Naive thymus-derived CD4-positive, alpha-beta T cell (primary cell): ENCODE data around the gene SLC17A8. TPM values are rescaled to one million over a fixed set of nuclear protein-coding genes. Genes with fewer than 3 reads are reported as not detected.

Source experiments
- ATAC-seq: fragments of 150-1000 bp; cut with Tn5 transposase; 2 replicates; pipeline ENCODE4 v1.10.0; 2021; ENCODE audit warnings: mild to moderate bottlenecking, moderate library complexity
- CTCF ChIA-PET: fragments of 350-600 bp; sonication (Branson Sonifier 250); formaldehyde crosslinking; loops from one replicate; lab custom pipeline; 2021; ENCODE audit warnings: antibody characterized with exemption; lab: Charles Lee
- POLR2A ChIA-PET: fragments of 350-600 bp; sonication (Branson Sonifier 250); formaldehyde crosslinking; loops from one replicate; lab custom pipeline; 2021; ENCODE audit warnings: antibody characterized with exemption, inconsistent platforms; lab: Charles Lee
- DNase-seq, 9 donors: peaks; one replicate each; pipeline versions ENCODE4 v3.0.0 to v3.0.0-alpha.2; 2020 to 2022; ENCODE audit warnings: mixed read lengths in 1 of 9
- H3K27ac ChIP-seq: one replicate; pipeline ENCODE4 v1.7.0; 2013; ENCODE audit warnings: mild to moderate bottlenecking, low read depth, low read length, moderate library complexity
- H3K27me3 ChIP-seq, 2 donors: one replicate each; pipeline ENCODE4 v1.7.0; 2013; ENCODE audit warnings: low read length in 2 of 2, mild to moderate bottlenecking in 2 of 2, moderate library complexity in 2 of 2; ENCODE audit not compliant: control insufficient read depth in 2 of 2, insufficient read depth in 2 of 2
- H3K36me3 ChIP-seq, 3 experiments: 1 replicate in 2 of 3; 2 replicates in 1 of 3; pipeline ENCODE4 v1.7.0; 2013; ENCODE audit warnings: low read length in 3 of 3, mild to moderate bottlenecking in 3 of 3, moderate library complexity in 1 of 3; ENCODE audit not compliant: insufficient read depth in 3 of 3, control insufficient read depth in 2 of 3
- H3K4me1 ChIP-seq, 2 donors: one replicate each; pipeline ENCODE4 v1.7.0; 2013; ENCODE audit warnings: low read length in 2 of 2, mild to moderate bottlenecking in 2 of 2, moderate library complexity in 1 of 2; ENCODE audit not compliant: control insufficient read depth in 2 of 2, insufficient read depth in 2 of 2
- H3K4me3 ChIP-seq: 2 replicates; pipeline ENCODE4 v1.7.0; 2013; ENCODE audit warnings: mild to moderate bottlenecking, low read length
- H3K9me3 ChIP-seq, 3 experiments: 1 replicate in 2 of 3; 2 replicates in 1 of 3; pipeline ENCODE4 v1.7.0; 2013; ENCODE audit warnings: low read length in 3 of 3; ENCODE audit not compliant: control insufficient read depth in 2 of 3
- H3K27ac Mint-ChIP-seq, 9 donors: one replicate each; pipeline ENCODE4 v1.8.0; 2020 to 2022; ENCODE audit warnings: mixed read lengths in 9 of 9, mild to moderate bottlenecking in 8 of 9, moderate library complexity in 5 of 9, inconsistent platforms in 2 of 9
- H3K27me3 Mint-ChIP-seq, 5 donors: one replicate each; pipeline ENCODE4 v1.8.0; 2021 to 2022; ENCODE audit warnings: mixed read lengths in 5 of 5, mild to moderate bottlenecking in 1 of 5
- H3K36me3 Mint-ChIP-seq, 5 donors: one replicate each; pipeline ENCODE4 v1.8.0; 2020 to 2022; ENCODE audit warnings: mixed read lengths in 5 of 5, mild to moderate bottlenecking in 3 of 5, inconsistent platforms in 1 of 5
- H3K4me1 Mint-ChIP-seq, 7 donors: one replicate each; pipeline ENCODE4 v1.8.0; 2020 to 2022; ENCODE audit warnings: mixed read lengths in 7 of 7, mild to moderate bottlenecking in 3 of 7, inconsistent platforms in 1 of 7
- H3K4me3 Mint-ChIP-seq, 10 donors: one replicate each; pipeline ENCODE4 v1.8.0; 2020 to 2022; ENCODE audit warnings: mild to moderate bottlenecking in 10 of 10, mixed read lengths in 10 of 10, moderate library complexity in 6 of 10, inconsistent platforms in 2 of 10
- H3K9me3 Mint-ChIP-seq, 11 donors: one replicate each; pipeline ENCODE4 v1.8.0; 2020 to 2022; ENCODE audit warnings: mixed read lengths in 11 of 11, mild to moderate bottlenecking in 4 of 11, inconsistent platforms in 1 of 11, moderate library complexity in 1 of 11
- intact Hi-C, 2 donors: fragments of 100-400 bp; cut with micrococcal nuclease; formaldehyde crosslinking; loops; one replicate each; pipeline ENCODE4 v1.15.1; 2023
- polyA plus RNA-seq, 2 donors: library from polyadenylated mRNA; unstranded; fragments of 300-500 nt; fragmentation: Illumina TruSeq; gene quantifications; one replicate each; pipeline ENCODE4 v1.2.3, GENCODE V29; 2021
- total RNA-seq, 6 experiments: library from RNA in 5 of 6; stranded (reverse) in 5 of 6; gene quantifications; 1 replicate in 5 of 6; 2 replicates in 1 of 6; pipeline ENCODE4 v1.2.3 and lab custom pipeline; 2021 to 2026

SLC17A8 gene
- total and polyA plus RNA-seq, 7 experiments from 2014 or later, result not detected

GRCh38 chr12:100401660-100402059 is 44.8 kb downstream of the SLC17A8 start:
- intact Hi-C loops, result loop anchor here (10.0 kb wide), 2 partner anchors 167 to 247 kb away; no protein-coding TSS in a partner anchor
- H3K27ac Mint-ChIP-seq, result no peak overlapping the region
- peaks cover 0 to 9% (median 4%) of the 10 kb centered on the region in 5 donors for H3K27me3 Mint-ChIP-seq
- no peaks in the 10 kb centered on the region for H3K4me1 Mint-ChIP-seq
- Histone ChIP-seq H3K9me3 (no peaks in the 10 kb centered on the region), H3K36me3 (no peaks in the 10 kb centered on the region), H3K4me3 (no peak overlapping the region), H3K27ac (no peak overlapping the region), H3K4me1 (no peaks in the 10 kb centered on the region), H3K27me3 (no peaks in the 10 kb centered on the region)
- H3K4me3 Mint-ChIP-seq, result no peak overlapping the region
- ATAC-seq, result no peak
- DNase-seq, result no peak
- no peaks in the 10 kb centered on the region for H3K36me3 Mint-ChIP-seq
- CTCF ChIA-PET, result no interaction called here
- H3K9me3 Mint-ChIP-seq, result no peaks in the 10 kb centered on the region
- POLR2A ChIA-PET, result no interaction called here

GRCh38 chr12:100402763-100403162 is 45.9 kb downstream of the SLC17A8 start:
- Mint-ChIP-seq H3K27me3 (peaks cover 0 to 7% (median 4%) of the 10 kb centered on the region in 5 donors), H3K4me1 (no peaks in the 10 kb centered on the region), H3K9me3 (no peaks in the 10 kb centered on the region), H3K36me3 (no peaks in the 10 kb centered on the region), H3K27ac (no peak overlapping the region), H3K4me3 (no peak overlapping the region)
- no peak overlapping the region for H3K4me3 ChIP-seq
- no peak for ATAC-seq
- intact Hi-C loops, result loop anchor here (10.0 kb wide), 2 partner anchors 168 to 248 kb away; no protein-coding TSS in a partner anchor
- no peaks in the 10 kb centered on the region for H3K27me3 ChIP-seq
- H3K4me1 ChIP-seq, result no peaks in the 10 kb centered on the region
- ChIA-PET POLR2A (no interaction called here), CTCF (no interaction called here)
- no peak overlapping the region for H3K27ac ChIP-seq
- no peaks in the 10 kb centered on the region for H3K36me3 ChIP-seq
- no peak for DNase-seq
- H3K9me3 ChIP-seq, result no peaks in the 10 kb centered on the region

- H3K4me1 ChIP-seq, result no peaks in the 10 kb centered on the region
- Mint-ChIP-seq H3K27ac (no peak overlapping the region), H3K27me3 (peaks cover 0 to 7% (median 4%) of the 10 kb centered on the region in 5 donors), H3K9me3 (no peaks in the 10 kb centered on the region), H3K4me1 (no peaks in the 10 kb centered on the region), H3K36me3 (no peaks in the 10 kb centered on the region), H3K4me3 (no peak overlapping the region)
- ATAC-seq, result no peak
- POLR2A ChIA-PET, result interaction anchor here (0.6 kb wide), 1 partner anchor 44 kb away, joined by 4 read pairs; no protein-coding TSS in a partner anchor
- H3K9me3 ChIP-seq, result no peaks in the 10 kb centered on the region
- no peaks in the 10 kb centered on the region for H3K27me3 ChIP-seq
- no peak for DNase-seq
- H3K36me3 ChIP-seq, result no peaks in the 10 kb centered on the region
- CTCF ChIA-PET, result no interaction called here
- no peak overlapping the region for H3K4me3 ChIP-seq
- intact Hi-C loops, result loop anchor here (10.0 kb wide), 2 partner anchors 169 to 249 kb away; no protein-coding TSS in a partner anchor
- no peak overlapping the region for H3K27ac ChIP-seq
Measured at GRCh38 chr12:100403446-100403845, 46.6 kb downstream of the SLC17A8 start.

- no peaks in the 10 kb centered on the region for H3K9me3 Mint-ChIP-seq
- no peaks in the 10 kb centered on the region for H3K36me3 Mint-ChIP-seq
- Histone ChIP-seq H3K27ac (no peak overlapping the region), H3K4me1 (no peaks in the 10 kb centered on the region), H3K27me3 (no peaks in the 10 kb centered on the region), H3K4me3 (no peak overlapping the region), H3K36me3 (no peaks in the 10 kb centered on the region), H3K9me3 (no peaks in the 10 kb centered on the region)
- H3K4me1 Mint-ChIP-seq, result no peaks in the 10 kb centered on the region
- H3K4me3 Mint-ChIP-seq, result no peak overlapping the region
- CTCF ChIA-PET, result interaction anchor here (0.6 kb wide), 1 partner anchor 29 kb away, joined by 3 read pairs; no protein-coding TSS in a partner anchor
- DNase-seq, result peak in 2 of 9 donors; percentile 2 to 25
- H3K27me3 Mint-ChIP-seq, result peaks cover 0 to 17% (median 11%) of the 10 kb centered on the region in 5 donors
- no peak overlapping the region for H3K27ac Mint-ChIP-seq
- POLR2A ChIA-PET, result no interaction called here
- ATAC-seq, result no peak
- intact Hi-C loops, result loop anchor here (1.0 to 10.0 kb wide), 3 partner anchors 170 to 250 kb away; no protein-coding TSS in a partner anchor
Measured at GRCh38 chr12:100404769-100405407, 48.0 kb downstream of the SLC17A8 start.

GRCh38 chr12:100413001-100413400 is 56.1 kb downstream of the SLC17A8 start:
- Mint-ChIP-seq H3K27me3 (peaks cover 8 to 21% (median 20%) of the 10 kb centered on the region in 5 donors), H3K36me3 (no peaks in the 10 kb centered on the region), H3K27ac (no peak overlapping the region), H3K4me1 (no peaks in the 10 kb centered on the region), H3K4me3 (no peak overlapping the region), H3K9me3 (no peaks in the 10 kb centered on the region)
- Histone ChIP-seq H3K4me3 (no peak overlapping the region), H3K4me1 (no peaks in the 10 kb centered on the region), H3K9me3 (no peaks in the 10 kb centered on the region), H3K27me3 (no peaks in the 10 kb centered on the region), H3K36me3 (no peaks in the 10 kb centered on the region), H3K27ac (no peak overlapping the region)
- no peak for ATAC-seq
- ChIA-PET POLR2A (no interaction called here), CTCF (no interaction called here)
- intact Hi-C loops, result no loop called here
- no peak for DNase-seq

- Mint-ChIP-seq H3K27me3 (peaks cover 5 to 19% (median 14%) of the 10 kb centered on the region in 5 donors), H3K4me3 (no peak overlapping the region), H3K9me3 (no peaks in the 10 kb centered on the region), H3K27ac (no peak overlapping the region), H3K36me3 (no peaks in the 10 kb centered on the region), H3K4me1 (peaks cover 0 to under 1% (median 0%) of the 10 kb centered on the region in 7 donors)
- no peak overlapping the region for H3K27ac ChIP-seq
- H3K4me3 ChIP-seq, result no peak overlapping the region
- DNase-seq (no peak), ATAC-seq (no peak)
- intact Hi-C loops, result no loop called here
- H3K36me3 ChIP-seq, result no peaks in the 10 kb centered on the region
- no peaks in the 10 kb centered on the region for H3K9me3 ChIP-seq
- no peaks in the 10 kb centered on the region for H3K4me1 ChIP-seq
- ChIA-PET POLR2A (no interaction called here), CTCF (no interaction called here)
- H3K27me3 ChIP-seq, result no peaks in the 10 kb centered on the region
Measured at GRCh38 chr12:100414739-100415138, 57.9 kb downstream of the SLC17A8 start.

- Histone ChIP-seq H3K27me3 (no peaks in the 10 kb centered on the region), H3K4me1 (no peaks in the 10 kb centered on the region), H3K36me3 (no peaks in the 10 kb centered on the region), H3K27ac (no peak overlapping the region), H3K9me3 (no peaks in the 10 kb centered on the region), H3K4me3 (no peak overlapping the region)
- H3K27me3 Mint-ChIP-seq, result peaks cover 0 to 31% (median 20%) of the 10 kb centered on the region in 5 donors
- H3K4me3 Mint-ChIP-seq, result no peak overlapping the region
- CTCF ChIA-PET, result no interaction called here
- DNase-seq (no peak), ATAC-seq (no peak)
- POLR2A ChIA-PET, result no interaction called here
- no peak overlapping the region for H3K27ac Mint-ChIP-seq
- H3K4me1 Mint-ChIP-seq, result peaks cover 0 to 2% (median 0%) of the 10 kb centered on the region in 7 donors
- H3K36me3 Mint-ChIP-seq, result peaks cover 0 to 7% (median 0%) of the 10 kb centered on the region in 5 donors
- intact Hi-C loops, result no loop called here
- peaks cover 3 to 17% (median 9%) of the 10 kb centered on the region in 11 donors for H3K9me3 Mint-ChIP-seq
Measured at GRCh38 chr12:100422646-100423045, 65.8 kb downstream of the SLC17A8 start.
